HG03565 (cell line): ENCODE measurements around the gene CDKN1A.
"Not testable (repeated sequence)": the region's sequence is repeated elsewhere in the genome, so short reads cannot be mapped to it uniquely, and the experiment has no call there.

Experiments
- ATAC-seq: cut with Tn5 transposase; IDR thresholded peaks from one replicate; pipeline ENCODE4 v1.9.1; 2021; ENCODE audit warnings: mild to moderate bottlenecking, moderate library complexity; ENCODE audit not compliant: unreplicated experiment

Gene CDKN1A

DNA sequence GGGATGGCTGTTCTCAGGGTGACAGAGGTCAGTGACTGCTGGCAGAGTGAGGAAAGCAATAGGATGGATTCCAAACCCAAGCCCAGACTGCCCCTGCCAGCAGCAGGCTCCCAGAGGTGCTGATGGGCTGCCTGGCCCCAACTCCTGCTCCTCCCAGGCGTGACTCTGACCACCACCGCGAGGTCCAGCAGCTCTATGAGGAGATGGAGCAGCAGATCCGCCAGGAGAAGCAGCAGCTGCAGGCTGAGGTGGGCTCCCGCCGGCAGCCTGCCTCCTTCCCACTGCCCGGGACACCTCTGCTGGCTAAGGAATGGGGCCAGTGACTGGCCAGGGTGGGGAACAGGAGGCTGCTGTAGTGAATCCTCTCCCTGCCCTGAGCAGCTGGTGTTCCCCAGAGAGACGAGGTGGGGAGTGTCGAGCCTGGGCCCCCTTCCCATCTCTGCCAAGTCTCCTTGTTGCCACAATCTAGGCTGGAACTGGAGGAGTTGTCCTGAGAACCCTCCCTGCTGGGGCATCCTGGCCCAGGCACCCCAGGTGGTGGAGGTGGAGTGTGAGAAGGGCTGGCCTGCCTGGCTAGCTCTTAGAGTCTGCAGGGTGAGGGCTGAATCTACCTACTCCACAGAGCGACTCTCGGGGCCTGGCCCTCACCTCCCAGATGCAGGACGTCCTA lies 39.5 kb downstream of the CDKN1A start:
- no peak for ATAC-seq

- no peak for ATAC-seq
These were observed 40.0 kb downstream of the CDKN1A start for GRCh38 chr6:36718560-36718959.

- ATAC-seq = no peak
These were observed 40.6 kb downstream of the CDKN1A start for GRCh38 chr6:36719126-36719525.

DNA sequence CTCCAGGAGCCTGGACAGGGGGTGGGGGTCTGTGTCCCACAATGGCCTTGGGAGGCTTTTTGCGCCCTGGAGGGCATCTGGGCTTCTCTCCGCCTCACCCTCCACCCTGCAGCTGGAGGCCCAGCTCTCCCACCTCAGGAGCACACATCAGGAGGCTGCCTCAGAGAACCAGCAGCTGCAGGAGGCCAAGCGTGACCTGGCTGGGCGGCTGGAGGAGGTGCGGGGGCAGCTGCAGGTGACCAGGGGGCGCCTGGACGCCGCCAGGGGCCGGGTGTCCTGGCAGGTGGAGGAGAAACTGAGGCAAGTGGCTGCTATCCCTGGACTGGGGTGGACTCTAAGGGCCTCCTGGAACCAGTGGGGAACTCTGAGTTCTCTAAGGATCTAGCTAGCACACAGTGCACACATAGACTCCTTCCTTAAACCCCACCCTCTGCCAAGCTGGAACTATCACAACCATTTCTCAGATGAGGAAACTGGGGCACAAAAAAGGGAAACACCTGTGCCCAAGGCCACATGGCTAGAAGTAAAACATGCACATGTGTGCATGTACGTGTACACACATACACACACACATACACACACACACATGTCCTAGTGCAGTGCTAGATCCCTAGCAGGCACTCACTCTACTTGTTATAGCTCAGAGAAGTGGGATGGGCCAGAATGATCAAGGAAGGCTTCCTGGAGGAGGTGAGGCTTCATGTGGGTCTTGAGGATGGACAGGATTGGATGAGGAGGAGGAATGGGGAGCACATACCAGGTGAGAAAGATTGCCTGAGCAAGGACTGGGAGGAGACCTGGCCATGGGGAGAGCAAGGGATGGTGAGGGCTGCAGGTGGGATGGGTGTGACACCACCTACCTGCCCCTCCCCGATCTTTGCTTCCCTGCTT lies 42.0 kb downstream of the CDKN1A start:
- ATAC-seq = no peak

DNA sequence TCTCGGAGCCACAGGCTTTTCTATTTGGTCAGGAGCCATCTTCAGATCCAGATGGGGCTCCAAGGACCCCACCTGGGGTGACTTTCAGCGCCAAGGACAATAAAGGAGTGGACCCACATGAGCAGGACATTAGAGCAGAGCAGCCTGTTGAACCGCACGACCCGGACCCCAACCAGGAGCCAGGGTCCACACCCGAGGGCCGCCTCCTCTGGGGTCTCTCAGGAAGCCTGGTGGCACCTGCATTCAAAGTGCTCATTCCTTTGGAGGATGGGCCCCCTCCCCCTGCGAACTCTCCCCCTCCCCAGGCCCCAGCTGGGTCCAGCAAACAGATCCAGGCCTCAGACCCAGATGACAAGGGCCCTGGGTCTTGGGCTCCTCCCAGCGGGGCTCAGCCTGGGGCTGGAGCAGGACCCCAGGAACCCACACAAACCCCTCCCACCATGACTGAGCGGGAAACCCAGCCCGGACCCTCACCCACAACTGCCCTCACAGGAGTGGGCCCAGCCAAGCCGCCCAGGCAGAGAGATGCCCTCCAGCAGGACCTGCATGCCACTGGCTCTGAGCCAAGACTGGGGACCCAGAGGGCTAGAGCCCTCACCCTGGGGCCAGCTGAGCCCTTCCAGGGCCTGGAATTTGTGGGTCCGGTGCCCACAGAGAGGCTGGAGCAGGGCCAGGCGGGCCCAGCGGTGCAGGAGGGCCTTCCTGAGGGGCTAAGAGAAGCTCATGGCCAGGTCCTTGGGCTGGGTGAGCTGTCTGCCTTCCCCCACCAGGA lies 43.0 kb downstream of the CDKN1A start:
- no peak for ATAC-seq

DNA sequence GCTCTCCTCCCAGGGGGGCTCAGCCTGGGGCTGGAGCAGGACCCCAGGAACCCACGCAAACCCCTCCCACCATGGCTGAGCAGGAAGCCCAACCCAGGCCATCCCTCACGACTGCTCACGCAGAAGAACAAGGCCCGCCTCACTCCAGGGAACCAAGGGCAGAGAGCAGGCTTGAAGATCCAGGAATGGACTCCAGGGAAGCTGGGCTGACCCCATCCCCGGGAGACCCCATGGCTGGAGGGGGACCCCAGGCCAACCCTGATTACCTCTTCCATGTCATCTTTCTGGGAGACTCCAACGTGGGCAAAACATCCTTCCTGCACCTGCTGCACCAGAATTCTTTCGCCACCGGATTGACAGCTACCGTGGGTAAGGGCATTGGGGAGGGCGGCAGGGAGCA lies 43.9 kb downstream of the CDKN1A start:
- no peak for ATAC-seq

- ATAC-seq = no peak
These were observed 44.4 kb downstream of the CDKN1A start for GRCh38 chr6:36722879-36723278.

- ATAC-seq = not testable (repeated sequence)
These were observed 45.5 kb downstream of the CDKN1A start for GRCh38 chr6:36723992-36724391.

DNA sequence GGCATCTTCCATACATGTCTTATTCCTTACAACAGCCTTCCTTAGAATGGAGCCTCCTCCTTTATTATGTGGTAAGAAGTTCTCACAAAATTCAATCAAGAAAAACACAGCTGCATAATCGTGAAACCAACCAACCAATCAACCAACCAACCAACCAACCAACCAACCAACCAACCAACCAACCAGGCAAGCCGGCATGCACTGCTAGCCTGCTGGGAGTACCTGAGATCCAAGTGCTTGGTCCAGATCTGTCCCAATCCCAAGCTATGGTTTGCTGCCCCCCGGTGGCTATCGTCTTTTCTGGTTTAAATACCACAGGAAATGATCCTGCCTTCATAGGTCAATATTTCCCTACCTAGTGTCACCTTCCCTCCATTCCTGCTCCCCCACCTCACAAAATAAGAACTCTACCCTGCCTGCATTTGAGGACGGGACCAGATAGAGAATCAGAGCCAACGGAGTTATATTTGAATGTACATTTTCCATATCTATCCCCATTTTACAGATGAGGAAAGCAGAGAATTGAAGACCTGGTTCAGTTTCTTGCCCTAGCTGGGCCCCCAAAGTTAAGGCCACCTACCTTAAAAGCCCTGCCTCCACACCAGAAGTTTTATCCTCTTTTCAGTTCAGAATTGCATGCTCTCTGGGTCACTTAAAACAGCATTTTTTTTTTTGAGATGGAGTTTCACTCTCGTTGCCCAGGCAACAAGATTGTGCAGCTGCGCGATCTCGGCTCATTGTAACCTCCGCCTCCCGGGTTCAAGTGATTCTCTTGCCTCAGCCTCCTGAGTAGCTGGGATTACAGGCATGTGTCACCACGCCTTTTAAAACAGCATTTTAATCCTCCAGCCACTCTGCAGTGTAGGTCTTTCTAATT lies 46.2 kb downstream of the CDKN1A start:
- ATAC-seq = no peak

GRCh38 chr6:36725581-36725980 lies 47.1 kb downstream of the CDKN1A start:
- no peak for ATAC-seq

GRCh38 chr6:36727505-36728021 lies 49.0 kb downstream of the CDKN1A start:
- ATAC-seq = no peak

DNA sequence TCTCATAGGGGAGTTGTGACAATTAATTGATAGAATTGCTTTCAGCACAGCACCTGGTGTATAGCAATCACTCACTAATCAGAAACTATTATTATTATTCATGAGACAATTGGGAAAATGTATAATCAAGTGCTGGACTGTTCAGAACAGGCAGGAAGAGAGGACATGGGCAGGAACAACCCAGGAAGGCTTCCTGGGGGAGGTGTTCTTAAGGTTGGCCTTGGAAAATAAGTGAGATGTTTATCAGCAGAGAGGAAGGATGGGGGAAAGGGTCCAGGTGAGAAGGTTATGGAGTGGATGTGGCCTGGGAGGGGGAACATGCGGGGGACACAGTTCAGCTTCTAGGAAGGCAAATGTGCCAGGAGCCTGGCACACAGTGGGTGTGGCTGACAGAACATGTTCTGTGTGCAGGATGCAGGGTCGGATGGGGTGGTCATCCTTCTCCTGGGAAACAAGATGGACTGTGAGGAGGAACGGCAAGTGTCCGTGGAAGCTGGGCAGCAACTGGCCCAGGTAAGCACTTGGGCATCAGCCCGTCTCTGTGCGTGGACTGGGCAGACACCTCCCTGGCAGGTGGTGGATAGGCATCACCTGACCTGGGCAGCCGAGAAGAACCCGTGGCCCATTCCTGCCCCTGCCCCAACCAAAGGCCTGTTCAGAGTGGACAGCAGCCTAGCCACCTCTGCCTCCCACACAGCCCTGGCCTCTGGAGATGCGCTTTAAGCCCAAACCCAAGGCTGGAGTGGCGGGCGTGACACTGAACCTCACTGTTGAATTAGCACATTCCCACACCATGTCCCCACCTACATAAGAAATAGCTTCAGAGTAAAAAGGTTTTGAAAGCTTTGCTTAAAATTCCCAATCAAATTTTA lies 50.0 kb downstream of the CDKN1A start:
- no peak for ATAC-seq

DNA sequence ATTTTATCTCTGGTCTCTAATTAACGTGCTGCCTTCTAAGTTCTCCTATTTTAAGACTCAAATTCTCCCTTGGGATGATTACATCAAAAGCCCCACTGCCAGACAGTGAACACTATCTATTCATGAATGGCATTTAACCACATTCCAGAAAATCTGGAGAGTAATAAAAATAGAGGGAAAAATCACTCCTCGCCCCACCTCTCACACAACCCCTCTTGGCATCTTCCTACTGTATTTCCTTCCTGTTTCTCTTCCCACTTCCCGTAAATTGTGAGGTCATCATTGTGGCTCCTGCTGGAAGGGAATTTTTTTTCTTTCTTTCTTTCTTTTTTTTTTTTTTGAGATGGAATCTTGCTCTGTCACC lies 50.6 kb downstream of the CDKN1A start:
- no peak for ATAC-seq

DNA sequence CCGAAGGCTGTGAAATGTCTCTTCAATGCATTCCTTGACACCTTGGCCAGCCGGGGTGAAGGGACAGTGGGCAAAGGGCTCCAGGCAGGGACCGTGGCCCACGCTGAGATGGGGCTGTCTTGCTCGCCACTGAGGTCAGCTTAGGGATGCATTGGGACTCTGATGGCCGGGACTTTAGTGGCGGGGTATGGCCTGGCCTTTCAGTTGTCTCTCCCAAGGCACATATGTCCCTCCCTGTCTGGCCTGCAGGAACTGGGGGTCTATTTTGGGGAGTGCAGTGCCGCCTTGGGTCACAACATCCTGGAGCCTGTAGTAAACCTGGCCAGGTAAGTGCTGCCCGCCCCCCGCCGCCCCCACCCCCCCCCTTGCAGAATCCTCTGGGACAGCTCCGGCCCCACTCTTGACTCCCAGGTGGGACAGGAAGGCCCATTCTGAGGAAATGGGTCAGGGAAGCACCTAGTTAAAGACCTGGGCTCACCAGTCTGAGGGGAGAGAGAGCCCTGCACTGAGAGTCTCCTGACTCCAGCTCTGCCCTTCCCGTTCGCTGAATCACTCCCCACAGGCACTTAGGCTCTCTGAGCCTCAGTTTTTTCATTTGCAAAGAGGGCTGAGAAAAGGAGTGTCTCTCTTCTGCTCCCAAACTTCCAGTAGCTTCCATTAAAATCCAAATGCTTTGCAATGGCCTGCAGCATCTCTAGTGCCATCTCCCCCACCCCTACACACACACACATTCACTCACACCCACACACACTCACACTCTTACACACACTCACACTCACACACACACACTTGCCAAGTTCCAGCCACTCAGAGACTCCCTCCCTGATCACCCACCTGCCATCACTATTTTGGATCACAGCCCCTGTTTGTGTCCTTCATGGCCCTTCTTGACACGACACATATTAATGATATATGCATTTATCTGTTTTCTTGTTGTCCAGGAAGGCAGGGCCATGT lies 52.2 kb downstream of the CDKN1A start:
- ATAC-seq = no peak

DNA sequence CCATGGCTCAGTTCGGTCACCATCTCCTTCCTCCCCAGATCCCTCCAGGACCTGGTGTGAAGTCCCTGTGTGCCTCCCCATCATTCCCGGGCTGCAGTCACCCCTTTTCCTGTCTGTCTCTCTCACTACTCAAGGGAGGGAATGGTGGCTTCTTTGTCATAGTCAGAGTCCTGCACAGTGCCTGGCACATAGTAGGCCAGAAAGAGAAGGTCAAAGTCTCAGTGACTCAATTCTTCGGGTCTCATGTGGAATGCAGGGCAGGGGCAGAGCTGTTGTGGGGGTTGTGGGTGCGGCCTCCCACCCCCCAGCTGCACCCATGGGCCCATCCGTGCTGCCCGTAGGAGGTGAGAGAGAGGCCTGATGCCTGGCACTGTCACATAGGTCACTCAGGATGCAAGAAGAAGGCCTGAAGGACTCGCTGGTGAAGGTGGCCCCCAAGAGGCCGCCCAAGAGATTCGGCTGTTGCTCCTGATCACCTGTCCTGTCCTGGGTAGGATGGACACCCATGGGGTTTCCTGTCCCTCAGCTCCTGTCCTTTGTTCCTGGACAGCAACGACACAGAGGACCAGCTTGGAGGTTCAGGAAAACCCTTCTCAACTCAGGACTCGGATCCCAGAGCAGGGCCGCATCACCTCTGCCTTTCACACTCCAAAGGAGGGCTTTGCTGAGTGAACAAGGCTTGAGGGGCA lies 53.3 kb downstream of the CDKN1A start:
- no peak for ATAC-seq

GRCh38 chr6:36733300-36733699 lies 54.8 kb downstream of the CDKN1A start:
- no peak for ATAC-seq

DNA sequence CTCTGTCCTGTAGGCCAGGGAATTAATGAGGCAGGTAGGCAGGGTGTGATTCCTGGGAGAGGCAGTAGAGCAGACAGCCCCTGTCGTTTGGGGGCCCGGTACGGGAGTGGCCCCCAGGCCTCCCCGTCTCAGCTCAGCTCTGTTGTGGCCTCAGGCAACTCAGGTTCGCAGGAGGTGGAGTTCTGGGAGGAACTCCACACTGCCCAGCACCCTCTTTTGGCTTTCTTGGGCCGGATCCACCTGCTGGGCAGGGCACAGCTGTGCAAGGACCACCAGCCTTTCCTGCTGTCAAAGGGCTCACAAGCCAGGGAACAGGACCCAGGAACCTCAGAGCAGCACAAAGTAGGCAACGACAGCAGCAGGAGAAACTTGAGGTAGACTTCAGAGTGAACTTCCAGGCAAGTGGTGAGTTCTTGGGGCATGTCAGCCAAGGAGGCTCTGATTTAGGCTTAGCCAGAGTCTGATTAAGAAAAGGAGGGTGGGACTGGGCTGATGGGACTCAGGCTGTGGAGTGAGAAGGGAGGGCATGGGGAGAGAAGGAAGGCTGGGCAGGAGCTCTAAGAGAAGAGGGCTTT lies 56.1 kb downstream of the CDKN1A start:
- ATAC-seq = no peak
